ENCODE measurements around the gene WDR86.

DNA sequence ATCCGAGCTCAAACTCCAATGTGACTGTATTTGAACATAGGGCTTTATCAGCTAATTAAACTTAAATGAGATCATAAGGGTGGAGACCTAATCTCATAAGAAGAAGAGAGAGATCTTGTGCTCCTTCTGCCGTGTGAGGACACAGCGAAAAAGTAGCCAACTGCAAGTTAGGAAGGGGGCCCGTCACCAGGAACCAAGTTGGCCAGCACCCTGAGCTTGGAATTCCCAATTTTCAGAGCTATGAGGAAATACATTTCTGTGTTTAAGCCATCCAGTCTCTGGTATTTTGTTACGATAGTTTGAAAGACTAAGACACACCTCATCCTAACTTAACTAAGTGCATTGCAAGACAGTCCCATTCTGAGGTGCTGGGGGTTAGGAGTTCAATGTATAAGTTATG, 14.1 kb upstream of the WDR86 start:
- TF ChIP-seq POLR2A (IDR thresholded peaks at IDR 0.05; ENCODE audit: low read length) (no peak), BHLHE40 (IDR thresholded peaks at IDR 0.05; ENCODE audit: low read depth, low read length) (no peak), MAFK (IDR thresholded peaks at IDR 0.05; ENCODE audit: partially characterized antibody) (no peak), RAD21 (conservative IDR thresholded peaks at IDR 0.05 in 1 of 2, IDR thresholded peaks at IDR 0.05 in 1 of 2) (no peak), MAZ (IDR thresholded peaks at IDR 0.05; ENCODE audit: borderline replicate concordance, low read depth, low read length) (no peak), NPAS2 (CRISPR knock-in tag; IDR thresholded peaks at IDR 0.05; ENCODE audit: borderline replicate concordance) (no peak), EP300 (IDR thresholded peaks at IDR 0.05) (no peak)
- TF ChIP-seq, protein P1, sequence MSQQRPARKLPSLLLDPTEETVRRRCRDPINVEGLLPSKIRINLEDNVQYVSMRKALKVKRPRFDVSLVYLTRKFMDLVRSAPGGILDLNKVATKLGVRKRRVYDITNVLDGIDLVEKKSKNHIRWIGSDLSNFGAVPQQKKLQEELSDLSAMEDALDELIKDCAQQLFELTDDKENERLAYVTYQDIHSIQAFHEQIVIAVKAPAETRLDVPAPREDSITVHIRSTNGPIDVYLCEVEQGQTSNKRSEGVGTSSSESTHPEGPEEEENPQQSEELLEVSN (IDR thresholded peaks at IDR 0.05; ENCODE audit: borderline replicate concordance, low read depth), result no peak
- TF ChIP-seq, protein P2, sequence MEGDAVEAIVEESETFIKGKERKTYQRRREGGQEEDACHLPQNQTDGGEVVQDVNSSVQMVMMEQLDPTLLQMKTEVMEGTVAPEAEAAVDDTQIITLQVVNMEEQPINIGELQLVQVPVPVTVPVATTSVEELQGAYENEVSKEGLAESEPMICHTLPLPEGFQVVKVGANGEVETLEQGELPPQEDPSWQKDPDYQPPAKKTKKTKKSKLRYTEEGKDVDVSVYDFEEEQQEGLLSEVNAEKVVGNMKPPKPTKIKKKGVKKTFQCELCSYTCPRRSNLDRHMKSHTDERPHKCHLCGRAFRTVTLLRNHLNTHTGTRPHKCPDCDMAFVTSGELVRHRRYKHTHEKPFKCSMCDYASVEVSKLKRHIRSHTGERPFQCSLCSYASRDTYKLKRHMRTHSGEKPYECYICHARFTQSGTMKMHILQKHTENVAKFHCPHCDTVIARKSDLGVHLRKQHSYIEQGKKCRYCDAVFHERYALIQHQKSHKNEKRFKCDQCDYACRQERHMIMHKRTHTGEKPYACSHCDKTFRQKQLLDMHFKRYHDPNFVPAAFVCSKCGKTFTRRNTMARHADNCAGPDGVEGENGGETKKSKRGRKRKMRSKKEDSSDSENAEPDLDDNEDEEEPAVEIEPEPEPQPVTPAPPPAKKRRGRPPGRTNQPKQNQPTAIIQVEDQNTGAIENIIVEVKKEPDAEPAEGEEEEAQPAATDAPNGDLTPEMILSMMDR (IDR thresholded peaks at IDR 0.05), result no peak
- TF ChIP-seq, protein P3, sequence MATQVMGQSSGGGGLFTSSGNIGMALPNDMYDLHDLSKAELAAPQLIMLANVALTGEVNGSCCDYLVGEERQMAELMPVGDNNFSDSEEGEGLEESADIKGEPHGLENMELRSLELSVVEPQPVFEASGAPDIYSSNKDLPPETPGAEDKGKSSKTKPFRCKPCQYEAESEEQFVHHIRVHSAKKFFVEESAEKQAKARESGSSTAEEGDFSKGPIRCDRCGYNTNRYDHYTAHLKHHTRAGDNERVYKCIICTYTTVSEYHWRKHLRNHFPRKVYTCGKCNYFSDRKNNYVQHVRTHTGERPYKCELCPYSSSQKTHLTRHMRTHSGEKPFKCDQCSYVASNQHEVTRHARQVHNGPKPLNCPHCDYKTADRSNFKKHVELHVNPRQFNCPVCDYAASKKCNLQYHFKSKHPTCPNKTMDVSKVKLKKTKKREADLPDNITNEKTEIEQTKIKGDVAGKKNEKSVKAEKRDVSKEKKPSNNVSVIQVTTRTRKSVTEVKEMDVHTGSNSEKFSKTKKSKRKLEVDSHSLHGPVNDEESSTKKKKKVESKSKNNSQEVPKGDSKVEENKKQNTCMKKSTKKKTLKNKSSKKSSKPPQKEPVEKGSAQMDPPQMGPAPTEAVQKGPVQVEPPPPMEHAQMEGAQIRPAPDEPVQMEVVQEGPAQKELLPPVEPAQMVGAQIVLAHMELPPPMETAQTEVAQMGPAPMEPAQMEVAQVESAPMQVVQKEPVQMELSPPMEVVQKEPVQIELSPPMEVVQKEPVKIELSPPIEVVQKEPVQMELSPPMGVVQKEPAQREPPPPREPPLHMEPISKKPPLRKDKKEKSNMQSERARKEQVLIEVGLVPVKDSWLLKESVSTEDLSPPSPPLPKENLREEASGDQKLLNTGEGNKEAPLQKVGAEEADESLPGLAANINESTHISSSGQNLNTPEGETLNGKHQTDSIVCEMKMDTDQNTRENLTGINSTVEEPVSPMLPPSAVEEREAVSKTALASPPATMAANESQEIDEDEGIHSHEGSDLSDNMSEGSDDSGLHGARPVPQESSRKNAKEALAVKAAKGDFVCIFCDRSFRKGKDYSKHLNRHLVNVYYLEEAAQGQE (IDR thresholded peaks at IDR 0.05), result no peak
- TF ChIP-seq, protein P4, sequence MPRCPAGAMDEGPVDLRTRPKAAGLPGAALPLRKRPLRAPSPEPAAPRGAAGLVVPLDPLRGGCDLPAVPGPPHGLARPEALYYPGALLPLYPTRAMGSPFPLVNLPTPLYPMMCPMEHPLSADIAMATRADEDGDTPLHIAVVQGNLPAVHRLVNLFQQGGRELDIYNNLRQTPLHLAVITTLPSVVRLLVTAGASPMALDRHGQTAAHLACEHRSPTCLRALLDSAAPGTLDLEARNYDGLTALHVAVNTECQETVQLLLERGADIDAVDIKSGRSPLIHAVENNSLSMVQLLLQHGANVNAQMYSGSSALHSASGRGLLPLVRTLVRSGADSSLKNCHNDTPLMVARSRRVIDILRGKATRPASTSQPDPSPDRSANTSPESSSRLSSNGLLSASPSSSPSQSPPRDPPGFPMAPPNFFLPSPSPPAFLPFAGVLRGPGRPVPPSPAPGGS (IDR thresholded peaks at IDR 0.05), result no peak

Data from A549 (cell line).